RWPE2 (cell line): Measurements from ENCODE around the gene SPATC1L.

ENCODE experiments used
- ATAC-seq: fragments of 200-7000 bp; cut with Tn5 transposase; 3 replicates; pipeline ENCODE4 v1.9.1; 2021; ENCODE audit warnings: low read depth
- DNase-seq: peaks from one replicate; pipeline ENCODE4 v3.0.0-alpha.2; 2020; ENCODE audit warnings: low spot score
- H3K27ac ChIP-seq: fragments of 450-650 bp; 2 replicates; pipeline ENCODE4 v1.5.1; 2017; ENCODE audit warnings: mild to moderate bottlenecking; ENCODE audit not compliant: poor library complexity, severe bottlenecking
- H3K27me3 ChIP-seq: fragments of 250-450 bp; sonication (Bioruptor Pico); 2 replicates; pipeline ENCODE4 v1.5.1; 2021; ENCODE audit warnings: mild to moderate bottlenecking, moderate library complexity; ENCODE audit not compliant: insufficient read depth, poor library complexity, severe bottlenecking
- H3K36me3 ChIP-seq: fragments of 250-450 bp; sonication (Bioruptor Pico); 2 replicates; pipeline ENCODE4 v1.5.1; 2020; ENCODE audit warnings: low read depth, mild to moderate bottlenecking, moderate library complexity
- H3K4me1 ChIP-seq: fragments of 250-450 bp; sonication (Bioruptor Pico); 2 replicates; pipeline ENCODE4 v1.5.1; 2021; ENCODE audit warnings: mild to moderate bottlenecking, moderate library complexity; ENCODE audit not compliant: insufficient read depth, poor library complexity, severe bottlenecking
- H3K4me3 ChIP-seq: fragments of 250-450 bp; sonication (Bioruptor Pico); 2 replicates; pipeline ENCODE4 v1.5.1; 2021; ENCODE audit warnings: mild to moderate bottlenecking, moderate library complexity; ENCODE audit not compliant: severe bottlenecking
- H3K9me3 ChIP-seq: fragments of 250-450 bp; sonication (Bioruptor Pico); 2 replicates; pipeline ENCODE4 v1.5.1; 2021; ENCODE audit warnings: mild to moderate bottlenecking, moderate library complexity; ENCODE audit not compliant: severe bottlenecking
- TF ChIP-seq, protein P1 (sequence below): fragments of 450-650 bp; IDR thresholded peaks from one replicate; pipeline ENCODE4 v1.5.1; 2017; ENCODE audit warnings: mild to moderate bottlenecking, moderate library complexity; ENCODE audit not compliant: poor library complexity, severe bottlenecking

The SPATC1L gene

GRCh38 chr21:46196733-46197132 lies 12.5 kb upstream of the SPATC1L start:
- Histone ChIP-seq H3K4me1 (no peaks in the 10 kb centered on the region), H3K27ac (no peak overlapping the region), H3K36me3 (peaks cover 78% of the 10 kb centered on the region), H3K9me3 (no peaks in the 10 kb centered on the region), H3K27me3 (no peaks in the 10 kb centered on the region), H3K4me3 (no peak overlapping the region)
- no peak for DNase-seq
- no peak for ATAC-seq
- TF ChIP-seq, protein P1, sequence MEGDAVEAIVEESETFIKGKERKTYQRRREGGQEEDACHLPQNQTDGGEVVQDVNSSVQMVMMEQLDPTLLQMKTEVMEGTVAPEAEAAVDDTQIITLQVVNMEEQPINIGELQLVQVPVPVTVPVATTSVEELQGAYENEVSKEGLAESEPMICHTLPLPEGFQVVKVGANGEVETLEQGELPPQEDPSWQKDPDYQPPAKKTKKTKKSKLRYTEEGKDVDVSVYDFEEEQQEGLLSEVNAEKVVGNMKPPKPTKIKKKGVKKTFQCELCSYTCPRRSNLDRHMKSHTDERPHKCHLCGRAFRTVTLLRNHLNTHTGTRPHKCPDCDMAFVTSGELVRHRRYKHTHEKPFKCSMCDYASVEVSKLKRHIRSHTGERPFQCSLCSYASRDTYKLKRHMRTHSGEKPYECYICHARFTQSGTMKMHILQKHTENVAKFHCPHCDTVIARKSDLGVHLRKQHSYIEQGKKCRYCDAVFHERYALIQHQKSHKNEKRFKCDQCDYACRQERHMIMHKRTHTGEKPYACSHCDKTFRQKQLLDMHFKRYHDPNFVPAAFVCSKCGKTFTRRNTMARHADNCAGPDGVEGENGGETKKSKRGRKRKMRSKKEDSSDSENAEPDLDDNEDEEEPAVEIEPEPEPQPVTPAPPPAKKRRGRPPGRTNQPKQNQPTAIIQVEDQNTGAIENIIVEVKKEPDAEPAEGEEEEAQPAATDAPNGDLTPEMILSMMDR, result no peak

- TF ChIP-seq, protein P1, result no peak
- H3K9me3 ChIP-seq, result no peaks in the 10 kb centered on the region
- peaks cover 84% of the 10 kb centered on the region for H3K36me3 ChIP-seq
Observed at GRCh38 chr21:46195595-46196195, 11.4 kb upstream of the SPATC1L start.

GRCh38 chr21:46194374-46195334 lies 10.4 kb upstream of the SPATC1L start:
- H3K4me3 ChIP-seq, result no peak overlapping the region
- peaks cover 77% of the 10 kb centered on the region for H3K36me3 ChIP-seq
- H3K4me1 ChIP-seq, result no peaks in the 10 kb centered on the region
- H3K27ac ChIP-seq, result no peak overlapping the region
- H3K9me3 ChIP-seq, result no peaks in the 10 kb centered on the region
- TF ChIP-seq, protein P1, result no peak
- peak; percentile 60 for DNase-seq
- ATAC-seq, result no peak
- no peaks in the 10 kb centered on the region for H3K27me3 ChIP-seq

More at GRCh38 chr21:46195595-46196195, 11.4 kb upstream of the SPATC1L start:
- no peaks in the 10 kb centered on the region for H3K27me3 ChIP-seq
- H3K27ac ChIP-seq, result no peak overlapping the region
- H3K4me1 ChIP-seq, result no peaks in the 10 kb centered on the region
- ATAC-seq (no peak), DNase-seq (peak; percentile 62)
- H3K4me3 ChIP-seq, result no peak overlapping the region

- Histone ChIP-seq H3K36me3 (peaks cover 75% of the 10 kb centered on the region), H3K4me3 (no peak overlapping the region), H3K4me1 (peaks cover 4% of the 10 kb centered on the region), H3K27ac (no peak overlapping the region), H3K9me3 (no peaks in the 10 kb centered on the region), H3K27me3 (no peaks in the 10 kb centered on the region)
- TF ChIP-seq, protein P1, result no peak
- ATAC-seq (no peak), DNase-seq (no peak)
Observed at GRCh38 chr21:46193829-46194373, 9.6 kb upstream of the SPATC1L start.
